K562 (cell line): ENCODE measurements around the gene FDX2. TPM values are rescaled to one million over a fixed set of nuclear protein-coding genes. Genes with fewer than 3 reads are reported as not detected.
A peak's percentile ranks its signal among the peaks of the same experiment; 100 is the strongest.

Experiments used
- BDP1 ChIP-seq: IDR thresholded peaks from 3 replicates; pipeline ENCODE4 v1.6.1; 2011; ENCODE audit not compliant: insufficient read length, insufficient read depth
- CTCFL ChIP-seq: IDR thresholded peaks from 2 replicates; pipeline ENCODE4 v1.6.1; 2011; ENCODE audit warnings: borderline replicate concordance, low read depth, mild to moderate bottlenecking, moderate library complexity, low read length; ENCODE audit not compliant: insufficient read depth, poor library complexity, severe bottlenecking
- GATAD2A ChIP-seq: fragments of 450-650 bp; IDR thresholded peaks from 2 replicates; pipeline ENCODE4 v1.6.1; 2017
- HDAC1 ChIP-seq, 2 experiments: fragments of 450-650 bp; IDR thresholded peaks; 2 replicates each; pipeline ENCODE4 v1.6.1; 2016 to 2017; ENCODE audit warnings: inconsistent platforms in 1 of 2, mild to moderate bottlenecking in 1 of 2, moderate library complexity in 1 of 2
- HSF4 ChIP-seq: fragments of 250-450 bp; sonication (Bioruptor Pico); IDR thresholded peaks from 2 replicates; pipeline ENCODE4 v2.1.2; 2022; ENCODE audit warnings: mild to moderate bottlenecking, moderate library complexity, borderline replicate concordance
- MAFG ChIP-seq: fragments of 450-650 bp; conservative IDR thresholded peaks from 2 replicates; pipeline ENCODE4 v1.6.1; 2016; ENCODE audit warnings: missing genetic modification characterization, missing compliant biosample characterization
- PTBP1 ChIP-seq: fragments of 200-400 bp; formaldehyde crosslinking; IDR thresholded peaks from 2 replicates; pipeline ENCODE4 v1.6.1; 2017; ENCODE audit warnings: low read depth, low read length
- SRSF1 ChIP-seq: fragments of 200-400 bp; formaldehyde crosslinking; IDR thresholded peaks from 2 replicates; pipeline ENCODE4 v1.6.1; 2017; ENCODE audit warnings: mild to moderate bottlenecking, low read depth, low read length, moderate library complexity
- TAF1 ChIP-seq: IDR thresholded peaks from 2 replicates; pipeline ENCODE4 v1.6.1; 2011; ENCODE audit warnings: mild to moderate bottlenecking, low read length, moderate library complexity; ENCODE audit not compliant: insufficient read depth, control insufficient read depth, severe bottlenecking; ENCODE audit errors: extremely low read depth
- ZMIZ1 ChIP-seq, 2 experiments: fragments of 150-350 bp in 1 of 2; IDR thresholded peaks; 2 replicates each; pipeline ENCODE4 v1.6.1; 2012 to 2016; ENCODE audit warnings: low read depth in 2 of 2, low read length in 2 of 2, mild to moderate bottlenecking in 1 of 2, moderate library complexity in 1 of 2
- ZNF263 ChIP-seq: sonication (generic); formaldehyde crosslinking; IDR thresholded peaks from 2 replicates; pipeline ENCODE4 v1.8.0; 2022; ENCODE audit warnings: mild to moderate bottlenecking, missing genetic modification reagents, borderline replicate concordance
- polyA plus RNA-seq, 8 experiments: library from polyadenylated mRNA; depleted of rRNA in 4 of 8; stranded (reverse) in 5 of 8; unstranded in 3 of 8; fragments of >200 nt; fragmentation: Nextera tagmentation in 2 of 8; fragmentation: Illumina TruSeq in 1 of 8; extraction: Ambion mirVana in 2 of 8; extraction: Trizol in 1 of 8; gene quantifications; 2 replicates each; pipeline versions ENCODE4 v1.2.1 to v1.2.3, GENCODE V29; 2011 to 2014; ENCODE audit warnings: inconsistent platforms in 1 of 8, missing spikeins in 1 of 8
- total RNA-seq, 7 experiments: library from RNA; depleted of rRNA in 6 of 7; stranded (reverse); fragments of >200 nt in 6 of 7; fragmentation: Illumina TruSeq in 2 of 7; extraction: Trizol in 2 of 7; gene quantifications; 2 replicates each; pipeline versions ENCODE4 v1.2.1 to v1.2.3, GENCODE V29; 2011 to 2021; ENCODE audit warnings: low replicate concordance in 1 of 7
- TF ChIP-seq, protein P1 (sequence below): sonication (generic); formaldehyde crosslinking; IDR thresholded peaks from 2 replicates; pipeline ENCODE4 v1.8.0; 2022; ENCODE audit warnings: mild to moderate bottlenecking, missing genetic modification reagents
- TF ChIP-seq, protein P2 (sequence below): fragments of 250-450 bp; sonication (Bioruptor Pico); IDR thresholded peaks from 2 replicates; pipeline ENCODE4 v1.9.0; 2021; ENCODE audit warnings: mild to moderate bottlenecking

Gene FDX2
- total and polyA plus RNA-seq, 9 of the 15 experiments (the other 6 are each of a cell fraction or from before 2014, with no cell fraction given) = 2.5 to 49.8 (median 29.7) TPM

DNA sequence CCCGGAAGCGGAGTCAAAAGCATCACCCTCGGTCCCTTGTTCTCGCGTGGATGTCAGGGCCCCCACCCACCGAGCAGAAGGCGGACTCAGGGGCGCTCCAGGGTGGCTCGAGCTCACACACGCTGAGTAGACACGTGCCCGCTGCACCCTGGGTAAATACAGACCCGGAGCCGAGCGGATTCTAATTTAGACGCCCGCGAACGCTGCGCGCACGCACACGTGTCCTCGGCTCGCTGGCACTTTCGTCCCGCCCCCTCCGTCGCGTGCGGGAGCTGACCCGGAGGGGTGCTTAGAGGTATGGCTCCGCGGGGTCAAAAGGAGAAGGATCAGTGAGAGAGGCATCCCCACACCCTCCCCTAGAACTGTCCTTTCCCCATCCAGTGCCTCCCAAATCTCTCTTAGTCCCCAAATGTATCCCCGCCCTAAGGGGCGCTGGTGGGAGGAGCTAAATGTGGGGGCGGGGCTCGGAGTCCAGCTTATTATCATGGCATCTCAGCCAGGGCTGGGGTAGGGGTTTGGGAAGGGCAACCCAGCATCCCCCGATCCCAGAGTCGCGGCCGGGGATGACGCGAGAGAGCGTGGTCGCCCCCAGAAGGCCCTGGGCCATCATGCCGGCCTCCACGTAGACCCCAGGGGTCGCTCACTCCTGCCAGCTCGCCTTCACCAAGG, 26.5 kb downstream of the FDX2 start (continued):
- TF ChIP-seq HDAC1 (IDR thresholded peaks at IDR 0.05) = peak in 1 of 2 experiments; percentile 78; a peak in 2 of 4 replicates
- no peak; the same call in 1 of the 2 replicates for TF ChIP-seq PTBP1
- TF ChIP-seq, protein P1, sequence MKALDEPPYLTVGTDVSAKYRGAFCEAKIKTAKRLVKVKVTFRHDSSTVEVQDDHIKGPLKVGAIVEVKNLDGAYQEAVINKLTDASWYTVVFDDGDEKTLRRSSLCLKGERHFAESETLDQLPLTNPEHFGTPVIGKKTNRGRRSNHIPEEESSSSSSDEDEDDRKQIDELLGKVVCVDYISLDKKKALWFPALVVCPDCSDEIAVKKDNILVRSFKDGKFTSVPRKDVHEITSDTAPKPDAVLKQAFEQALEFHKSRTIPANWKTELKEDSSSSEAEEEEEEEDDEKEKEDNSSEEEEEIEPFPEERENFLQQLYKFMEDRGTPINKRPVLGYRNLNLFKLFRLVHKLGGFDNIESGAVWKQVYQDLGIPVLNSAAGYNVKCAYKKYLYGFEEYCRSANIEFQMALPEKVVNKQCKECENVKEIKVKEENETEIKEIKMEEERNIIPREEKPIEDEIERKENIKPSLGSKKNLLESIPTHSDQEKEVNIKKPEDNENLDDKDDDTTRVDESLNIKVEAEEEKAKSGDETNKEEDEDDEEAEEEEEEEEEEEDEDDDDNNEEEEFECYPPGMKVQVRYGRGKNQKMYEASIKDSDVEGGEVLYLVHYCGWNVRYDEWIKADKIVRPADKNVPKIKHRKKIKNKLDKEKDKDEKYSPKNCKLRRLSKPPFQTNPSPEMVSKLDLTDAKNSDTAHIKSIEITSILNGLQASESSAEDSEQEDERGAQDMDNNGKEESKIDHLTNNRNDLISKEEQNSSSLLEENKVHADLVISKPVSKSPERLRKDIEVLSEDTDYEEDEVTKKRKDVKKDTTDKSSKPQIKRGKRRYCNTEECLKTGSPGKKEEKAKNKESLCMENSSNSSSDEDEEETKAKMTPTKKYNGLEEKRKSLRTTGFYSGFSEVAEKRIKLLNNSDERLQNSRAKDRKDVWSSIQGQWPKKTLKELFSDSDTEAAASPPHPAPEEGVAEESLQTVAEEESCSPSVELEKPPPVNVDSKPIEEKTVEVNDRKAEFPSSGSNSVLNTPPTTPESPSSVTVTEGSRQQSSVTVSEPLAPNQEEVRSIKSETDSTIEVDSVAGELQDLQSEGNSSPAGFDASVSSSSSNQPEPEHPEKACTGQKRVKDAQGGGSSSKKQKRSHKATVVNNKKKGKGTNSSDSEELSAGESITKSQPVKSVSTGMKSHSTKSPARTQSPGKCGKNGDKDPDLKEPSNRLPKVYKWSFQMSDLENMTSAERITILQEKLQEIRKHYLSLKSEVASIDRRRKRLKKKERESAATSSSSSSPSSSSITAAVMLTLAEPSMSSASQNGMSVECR = peak; percentile 18; the same call in 1 of the 2 replicates
- TF ChIP-seq TAF1 = peak; percentile 13
- peak; percentile 34 for TF ChIP-seq CTCFL
- TF ChIP-seq SRSF1 = no peak
- no peak for TF ChIP-seq ZMIZ1 (IDR thresholded peaks at IDR 0.05; ENCODE audit: low read depth in 2 of 2, low read length in 2 of 2)
- peak; percentile 33; the same call in 1 of the 2 replicates for TF ChIP-seq HSF4
- no peak for TF ChIP-seq MAFG (tag)
- TF ChIP-seq GATAD2A = no peak
- peak; percentile 57 for TF ChIP-seq ZNF263 (CRISPR knock-in tag)
- no peak for TF ChIP-seq BDP1
- TF ChIP-seq, protein P2, sequence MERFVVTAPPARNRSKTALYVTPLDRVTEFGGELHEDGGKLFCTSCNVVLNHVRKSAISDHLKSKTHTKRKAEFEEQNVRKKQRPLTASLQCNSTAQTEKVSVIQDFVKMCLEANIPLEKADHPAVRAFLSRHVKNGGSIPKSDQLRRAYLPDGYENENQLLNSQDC (CRISPR knock-in tag) = 0 out of 2 replicates have a peak, but pooled peaks have one; percentile 2
